Measurements from ENCODE around the gene REEP5. TPM values are rescaled to one million over a fixed set of nuclear protein-coding genes. Genes with fewer than 3 reads are reported as not detected.

The REEP5 gene
- total and polyA plus RNA-seq, 9 of the 15 experiments (the other 6 are each of a cell fraction or from before 2014, with no cell fraction given), result 14.7 to 102 (median 36.0) TPM

GRCh38 chr5:112958093-112959088, 36.4 kb upstream of the REEP5 start (continued):
- TF ChIP-seq ARID4B (CRISPR knock-in tag; IDR thresholded peaks at IDR 0.05) (no peak), ZNF57 (CRISPR knock-in tag; IDR thresholded peaks at IDR 0.05) (no peak), REST (IDR thresholded peaks at IDR 0.05; ENCODE audit: borderline replicate concordance) (no peak), REST (CRISPR knock-in tag; IDR thresholded peaks at IDR 0.05; ENCODE audit: low read depth) (no peak), PTBP1 (IDR thresholded peaks at IDR 0.05; ENCODE audit: low read depth, low read length) (no peak), FOXA3 (CRISPR knock-in tag; conservative IDR thresholded peaks at IDR 0.05 in 1 of 2, IDR thresholded peaks at IDR 0.05 in 1 of 2) (peak; percentile 42 to 53; a peak in 2 of 4 replicates), NFE2L1 (tag; IDR thresholded peaks at IDR 0.05; ENCODE audit: borderline replicate concordance, low read depth) (no peak), DMBX1 (CRISPR knock-in tag; IDR thresholded peaks at IDR 0.05; ENCODE audit: borderline replicate concordance) (no peak), ARHGAP35 (IDR thresholded peaks at IDR 0.05; ENCODE audit: partially characterized antibody) (no peak), SMAD1 (IDR thresholded peaks at IDR 0.05; ENCODE audit: low read depth, low read length, partially characterized antibody) (no peak), SMARCB1 (IDR thresholded peaks at IDR 0.05; ENCODE audit: insufficient read length, low read depth) (no peak), PURB (CRISPR knock-in tag; IDR thresholded peaks at IDR 0.05; ENCODE audit: low read depth) (no peak)
